Choroid plexus epithelial cell (primary cell): ENCODE results near the gene ASTN2.

Source experiments
- DNase-seq: peaks from one replicate; pipeline ENCODE4 v3.0.0-alpha.2; 2010; ENCODE audit warnings: low read depth
- H3K4me3 ChIP-seq: 2 replicates; pipeline ENCODE4 v1.5.1; 2011; ENCODE audit warnings: low read depth, mild to moderate bottlenecking, control low read depth, low read length, moderate library complexity
- CTCF ChIP-seq: conservative IDR thresholded peaks from 2 replicates; pipeline ENCODE4 v1.5.1; 2011; ENCODE audit warnings: low read depth, mild to moderate bottlenecking, control low read depth, inconsistent platforms, low read length, moderate library complexity

ASTN2 gene

GRCh38 chr9:116380496-116380995, 1034.3 kb downstream of the ASTN2 start:
- peak; percentile 41 for DNase-seq
- TF ChIP-seq CTCF: no peak

GRCh38 chr9:116379821-116380220, 1035.0 kb downstream of the ASTN2 start:
- no peak for TF ChIP-seq CTCF
- no peak for DNase-seq
- H3K4me3 ChIP-seq: no peak overlapping the region

More at GRCh38 chr9:116380496-116380995, 1034.3 kb downstream of the ASTN2 start:
- no peak overlapping the region for H3K4me3 ChIP-seq

- no peak for DNase-seq
- H3K4me3 ChIP-seq: no peak overlapping the region
- no peak for TF ChIP-seq CTCF
These were observed 1036.0 kb downstream of the ASTN2 start for GRCh38 chr9:116378873-116379272.

- DNase-seq: peak; percentile 72
- no peak for TF ChIP-seq CTCF
- H3K4me3 ChIP-seq: no peak overlapping the region
These were observed 1037.6 kb downstream of the ASTN2 start for GRCh38 chr9:116377179-116377798.
